HG02938 (cell line): ENCODE data around the gene KRTAP10-7.

Experiments
- ATAC-seq: cut with Tn5 transposase; IDR thresholded peaks from one replicate; pipeline ENCODE4 v1.9.1; 2021; ENCODE audit warnings: mild to moderate bottlenecking, moderate library complexity; ENCODE audit not compliant: unreplicated experiment

Gene KRTAP10-7

DNA sequence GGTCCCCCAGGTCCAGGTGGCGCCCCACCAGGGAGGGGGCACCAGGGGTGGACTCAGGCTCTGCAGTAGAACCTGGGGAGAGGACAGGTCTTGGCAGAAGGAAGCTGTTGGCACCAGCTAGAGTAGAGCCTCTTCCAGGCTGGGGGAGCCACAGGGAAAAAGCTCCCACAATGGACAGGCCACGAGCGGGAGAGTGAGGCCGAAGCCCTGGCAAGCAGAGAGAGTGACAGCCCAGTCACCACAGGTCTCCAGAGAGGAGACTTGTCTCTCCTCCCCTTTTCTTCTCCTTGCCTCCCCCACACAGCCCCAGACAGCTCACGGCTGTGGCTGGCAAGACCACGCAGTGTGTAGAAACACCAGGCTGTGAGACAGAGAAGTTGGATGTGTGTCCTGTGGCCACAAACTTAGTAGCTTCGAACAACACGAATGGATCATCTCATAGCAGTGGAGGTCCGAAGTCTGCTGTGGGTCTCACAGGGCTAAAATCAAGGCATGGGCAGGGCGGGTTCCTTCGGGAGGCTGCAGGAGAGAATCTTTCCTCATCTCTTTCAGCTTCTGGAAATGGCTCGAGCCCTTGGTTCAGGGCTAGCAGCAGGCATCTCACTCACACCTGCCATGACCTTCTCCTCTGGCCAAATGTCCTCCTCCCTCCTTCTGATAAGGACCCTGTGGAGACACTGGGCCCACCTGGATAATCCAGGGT, 50.7 kb downstream of the KRTAP10-7 start:
- ATAC-seq, result no peak
